ENCODE data around the gene UBL5. TPM values are rescaled to one million over a fixed set of nuclear protein-coding genes. Genes with fewer than 3 reads are reported as not detected.

Gene UBL5
- total RNA-seq, 1 donor from 2014 or later: 359 TPM

DNA sequence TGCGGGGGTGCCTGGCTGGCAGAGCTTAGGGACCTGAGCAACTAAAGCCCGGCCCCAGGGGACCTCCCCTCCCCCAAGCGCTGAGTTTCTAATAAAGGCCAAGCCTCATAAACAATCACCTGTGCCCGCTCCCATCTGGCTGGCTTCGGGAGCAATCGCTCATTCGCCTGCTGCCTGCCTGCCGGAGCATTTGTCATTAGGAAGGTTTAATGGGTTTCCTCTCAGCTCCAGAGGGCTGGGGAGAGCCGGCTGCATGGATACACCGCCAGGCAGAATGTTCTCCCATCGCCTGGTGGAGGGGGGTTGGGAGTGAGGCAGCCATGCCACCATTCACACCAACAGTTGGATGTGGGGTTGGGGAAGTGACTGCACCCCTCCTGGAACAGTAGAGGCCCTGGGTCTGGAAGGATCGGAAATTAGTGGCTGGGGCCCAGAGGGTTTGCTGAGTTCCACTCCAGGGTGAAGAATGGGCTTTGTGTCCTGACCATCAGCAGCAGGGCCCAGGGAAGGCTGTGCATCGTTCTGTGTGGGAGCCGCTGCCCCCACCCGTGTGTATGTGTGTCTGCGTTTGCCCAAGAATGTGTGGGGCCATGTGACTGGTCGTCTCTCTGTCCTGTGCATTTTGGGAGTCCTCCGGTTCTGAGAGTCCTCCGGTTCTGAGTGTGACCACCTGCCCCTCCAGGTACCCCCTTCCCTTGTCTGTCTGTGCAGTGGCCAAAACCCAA, 22.7 kb downstream of the UBL5 start:
- DNase-seq: no peak
- Mint-ChIP-seq H3K4me3 (no peak overlapping the region), H3K9me3 (no peaks in the 10 kb centered on the region), H3K4me1 (peaks cover 7% of the 10 kb centered on the region), H3K36me3 (ENCODE audit: low read depth) (peaks cover 21% of the 10 kb centered on the region), H3K27ac (no peak overlapping the region), H3K27me3 (no peaks in the 10 kb centered on the region)
- intact Hi-C loops (cut with micrococcal nuclease): no loop called here

DNA sequence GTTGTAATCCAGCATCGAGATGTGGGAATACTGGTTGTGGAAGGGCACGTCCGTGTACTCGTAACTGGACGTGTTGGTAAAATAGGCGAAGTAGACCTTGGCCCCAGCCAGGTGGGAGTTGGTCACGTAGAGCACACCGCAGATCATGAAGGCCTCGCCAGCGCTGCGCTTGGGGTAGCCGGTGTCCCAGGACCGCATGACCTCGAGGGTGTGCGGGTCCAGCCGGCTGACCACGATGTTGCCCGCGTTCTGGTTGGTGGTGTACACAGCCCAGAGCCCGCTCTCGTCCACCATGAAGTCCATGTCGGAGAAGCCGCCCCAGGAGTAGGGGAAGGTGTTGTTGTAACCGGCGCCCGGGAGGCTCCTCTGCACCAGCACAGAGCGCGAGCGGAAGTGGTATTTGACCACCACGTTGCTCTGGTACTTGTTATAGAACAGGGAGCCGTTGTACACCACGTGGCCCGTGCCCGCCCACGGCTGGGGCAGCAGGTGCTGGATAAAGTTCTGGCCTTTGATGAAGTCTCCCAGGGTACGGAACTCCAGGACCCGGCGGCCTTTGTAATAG, 26.6 kb downstream of the UBL5 start:
- Mint-ChIP-seq H3K9me3 (no peaks in the 10 kb centered on the region), H3K4me1 (peaks cover 27% of the 10 kb centered on the region), H3K27ac (no peak overlapping the region), H3K27me3 (no peaks in the 10 kb centered on the region), H3K4me3 (no peak overlapping the region), H3K36me3 (ENCODE audit: low read depth) (peaks cover 17% of the 10 kb centered on the region)
- intact Hi-C loops (cut with micrococcal nuclease): no loop called here
- no peak for DNase-seq

DNA sequence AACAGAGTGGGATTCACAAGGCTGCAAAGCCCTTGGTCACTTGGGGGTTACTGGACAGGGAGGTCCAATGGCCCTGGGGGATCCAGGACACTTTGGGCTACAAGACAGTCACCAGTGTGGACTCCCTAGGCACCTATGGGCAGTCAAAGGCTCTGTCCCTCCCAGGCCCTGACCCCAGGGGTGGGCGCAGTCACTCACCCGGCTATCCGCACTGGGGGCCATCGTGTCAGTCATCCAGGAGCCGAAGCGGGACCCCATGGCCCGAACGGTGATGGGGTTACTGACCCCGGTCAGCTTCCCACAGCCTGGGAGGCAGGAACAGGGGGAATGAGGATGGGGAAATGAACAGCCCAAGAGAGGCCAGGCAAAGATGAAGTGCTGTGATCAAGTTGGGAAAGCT, 28.9 kb downstream of the UBL5 start:
- Mint-ChIP-seq H3K4me1 (peaks cover 42% of the 10 kb centered on the region), H3K9me3 (no peaks in the 10 kb centered on the region), H3K36me3 (ENCODE audit: low read depth) (peaks cover 15% of the 10 kb centered on the region), H3K4me3 (peak overlapping the region; percentile 51), H3K27me3 (no peaks in the 10 kb centered on the region), H3K27ac (peak overlapping the region; percentile 72)
- intact Hi-C loops (cut with micrococcal nuclease): no loop called here
- DNase-seq: no peak

DNA sequence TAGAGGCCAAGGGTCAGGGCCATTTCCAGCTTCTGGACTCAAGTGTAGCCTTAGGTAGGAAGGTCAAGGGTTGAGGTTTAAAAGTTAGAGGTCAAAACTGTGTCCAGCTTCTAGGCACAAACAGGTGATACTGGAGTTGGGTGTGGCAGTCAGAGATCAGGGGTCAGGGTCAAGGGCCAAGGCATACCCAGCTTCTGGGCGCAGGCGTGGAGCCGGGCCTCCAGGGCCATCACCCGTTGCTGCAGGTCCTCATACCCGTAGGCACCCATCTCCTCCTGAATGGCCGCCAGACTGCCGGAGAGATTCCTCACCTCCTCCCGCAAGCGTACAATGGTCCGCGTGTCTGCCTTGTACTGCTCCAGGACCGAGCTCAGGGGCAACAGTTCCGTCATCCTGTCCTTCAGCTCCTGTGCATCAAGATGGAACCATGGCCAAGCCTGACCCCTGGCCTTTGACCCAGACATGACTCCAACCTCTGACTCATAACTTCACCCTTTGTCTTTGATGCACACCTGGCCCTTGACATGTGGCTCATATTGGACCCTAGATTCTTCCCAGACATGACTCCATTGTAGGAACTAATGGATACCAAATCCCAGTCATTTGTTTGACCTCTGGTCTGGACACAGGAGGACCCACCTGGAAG, 29.5 kb downstream of the UBL5 start:
- Mint-ChIP-seq H3K27me3 (no peaks in the 10 kb centered on the region), H3K4me1 (peaks cover 48% of the 10 kb centered on the region), H3K9me3 (no peaks in the 10 kb centered on the region), H3K27ac (peak overlapping the region; percentile 72), H3K36me3 (ENCODE audit: low read depth) (peaks cover 11% of the 10 kb centered on the region), H3K4me3 (peak overlapping the region; percentile 81)
- DNase-seq: no peak
- intact Hi-C loops (cut with micrococcal nuclease): no loop called here

DNA sequence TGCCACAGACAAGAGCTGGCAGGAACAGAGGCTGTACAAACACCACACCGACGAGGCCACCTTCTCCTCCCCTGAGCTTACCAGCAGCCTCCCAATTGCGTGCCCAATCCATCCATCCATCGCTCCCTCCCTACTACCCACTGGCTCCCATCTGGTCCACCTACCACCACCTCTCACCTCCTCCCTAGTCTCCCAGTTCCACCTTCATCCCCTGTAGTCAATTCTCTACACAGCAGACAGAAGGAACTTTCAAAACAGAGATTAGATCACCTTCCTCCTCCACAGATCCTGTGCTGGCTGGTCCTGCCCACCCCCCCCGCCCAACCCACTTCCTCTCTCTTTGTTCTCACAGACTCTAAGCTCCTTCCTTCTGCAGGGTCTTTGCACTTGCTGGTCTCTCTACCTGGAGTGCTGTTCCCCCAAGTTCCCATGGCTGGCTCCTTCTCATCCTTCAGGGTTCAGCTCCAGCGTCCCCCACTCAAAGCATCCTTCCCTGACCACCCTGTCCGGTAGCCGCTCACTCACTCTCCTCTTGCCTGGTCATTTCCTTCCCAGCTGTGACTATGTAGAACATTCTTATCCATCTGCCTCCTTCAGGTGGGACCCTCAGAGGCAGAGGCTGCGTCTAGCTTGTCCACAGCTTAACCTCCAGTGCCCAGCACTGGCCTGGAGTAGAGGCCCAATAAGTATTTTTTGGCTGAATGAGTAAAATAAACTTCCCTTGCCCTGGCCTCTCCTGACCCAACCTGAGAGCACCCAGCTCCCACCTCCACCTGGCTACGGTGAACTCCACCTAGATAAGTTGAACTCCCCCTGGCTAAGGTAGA, 30.4 kb downstream of the UBL5 start:
- DNase-seq: peak; percentile 73
- intact Hi-C loops (cut with micrococcal nuclease): no loop called here
- H3K27ac Mint-ChIP-seq: peak overlapping the region; percentile 85
- H3K27me3 Mint-ChIP-seq: no peaks in the 10 kb centered on the region
- H3K4me3 Mint-ChIP-seq: peak overlapping the region; percentile 81
- peaks cover 11% of the 10 kb centered on the region for H3K36me3 Mint-ChIP-seq (ENCODE audit: low read depth)
- H3K9me3 Mint-ChIP-seq: no peaks in the 10 kb centered on the region
- peaks cover 56% of the 10 kb centered on the region for H3K4me1 Mint-ChIP-seq

DNA sequence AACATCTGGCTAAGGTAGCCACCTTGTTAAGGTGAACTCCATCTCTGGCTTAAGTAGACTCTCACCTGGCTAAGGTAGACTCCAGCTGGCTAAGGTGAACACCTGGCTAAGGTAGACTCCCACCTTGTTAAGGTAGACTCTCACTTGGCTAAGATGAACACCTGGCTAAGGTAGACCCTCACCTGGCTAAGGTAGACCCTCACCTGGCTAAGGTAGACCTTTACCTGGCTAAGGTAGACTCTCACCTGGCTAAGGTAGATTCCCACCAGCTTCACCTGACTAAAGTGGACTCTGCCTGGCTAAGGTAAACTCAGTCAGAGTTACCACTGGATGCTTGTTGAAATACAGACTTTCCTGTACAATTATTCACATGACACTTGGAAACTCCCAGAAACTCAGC, 31.0 kb downstream of the UBL5 start:
- peaks cover 62% of the 10 kb centered on the region for H3K4me1 Mint-ChIP-seq
- DNase-seq: no peak
- H3K36me3 Mint-ChIP-seq (ENCODE audit: low read depth): peaks cover 10% of the 10 kb centered on the region
- peak overlapping the region; percentile 54 for H3K27ac Mint-ChIP-seq
- intact Hi-C loops (cut with micrococcal nuclease): no loop called here
- H3K27me3 Mint-ChIP-seq: no peaks in the 10 kb centered on the region
- H3K4me3 Mint-ChIP-seq: peak overlapping the region; percentile 81
- no peaks in the 10 kb centered on the region for H3K9me3 Mint-ChIP-seq

DNA sequence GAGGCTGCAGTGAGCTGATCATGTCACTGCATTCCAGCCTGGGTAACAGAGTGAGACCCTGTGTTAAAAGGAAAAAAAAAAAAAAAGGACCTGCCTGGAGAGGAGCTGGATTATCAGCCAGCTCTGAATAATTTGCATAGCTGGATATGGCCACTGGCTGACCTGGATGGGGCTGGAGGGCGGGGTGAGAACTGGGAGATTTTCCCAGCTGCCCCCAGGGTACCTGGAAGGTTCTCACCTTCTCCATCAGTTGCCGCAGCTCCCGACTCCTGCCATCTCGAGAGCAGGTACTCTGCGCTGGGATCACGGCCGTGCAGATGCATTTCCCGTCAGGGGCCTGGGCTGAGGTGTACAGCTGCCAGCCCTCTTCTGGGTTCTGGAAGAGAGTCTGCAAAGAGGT, 32.7 kb downstream of the UBL5 start:
- H3K9me3 Mint-ChIP-seq: no peaks in the 10 kb centered on the region
- H3K4me1 Mint-ChIP-seq: peaks cover 71% of the 10 kb centered on the region
- intact Hi-C loops (cut with micrococcal nuclease): no loop called here
- H3K36me3 Mint-ChIP-seq (ENCODE audit: low read depth): peaks cover 12% of the 10 kb centered on the region
- no peaks in the 10 kb centered on the region for H3K27me3 Mint-ChIP-seq
- H3K27ac Mint-ChIP-seq: no peak overlapping the region
- H3K4me3 Mint-ChIP-seq: no peak overlapping the region
- no peak for DNase-seq

DNA sequence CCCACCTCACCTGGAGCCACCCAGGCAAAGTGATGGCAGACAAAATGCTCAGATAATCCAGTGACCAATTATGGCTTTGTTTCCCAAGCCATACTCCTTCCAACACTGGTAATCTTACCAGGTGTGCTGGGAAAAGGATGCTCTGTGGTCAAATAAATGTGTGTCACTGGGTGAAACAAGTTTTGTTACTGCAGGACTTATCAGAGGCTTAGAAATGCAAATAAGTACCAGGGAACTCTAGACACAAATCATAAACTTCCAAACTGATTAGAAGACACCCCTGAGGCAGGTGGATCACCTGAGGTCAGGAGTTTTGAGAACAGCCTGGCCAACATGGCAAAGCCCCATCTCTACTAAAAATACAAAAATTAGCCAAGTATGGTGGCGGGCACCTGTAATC, 33.8 kb downstream of the UBL5 start:
- Mint-ChIP-seq H3K36me3 (ENCODE audit: low read depth) (peaks cover 9% of the 10 kb centered on the region), H3K4me3 (peak overlapping the region; percentile 60), H3K9me3 (no peaks in the 10 kb centered on the region), H3K27me3 (no peaks in the 10 kb centered on the region), H3K4me1 (peaks cover 77% of the 10 kb centered on the region), H3K27ac (peak overlapping the region; percentile 89)
- no peak for DNase-seq
- intact Hi-C loops (cut with micrococcal nuclease): no loop called here

DNA sequence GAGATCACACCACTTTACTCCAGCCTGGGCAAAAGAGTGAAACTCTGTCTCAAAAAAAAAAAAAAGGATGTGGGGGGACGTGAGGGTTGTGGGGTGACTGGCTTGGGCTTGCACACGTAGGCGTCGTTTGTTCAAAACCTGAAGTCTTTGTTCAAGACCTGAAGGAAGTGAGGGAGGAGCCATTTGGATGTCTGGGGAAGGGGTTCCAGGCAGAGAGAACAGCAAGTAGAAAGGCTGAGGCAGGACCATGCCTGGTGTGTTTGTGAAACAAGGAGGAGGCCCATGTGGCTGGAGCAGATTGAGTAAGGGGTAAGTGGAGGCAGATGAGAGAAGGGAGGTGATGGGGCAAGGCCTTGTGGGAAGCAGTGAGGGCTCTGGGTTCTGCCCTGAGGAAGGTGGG, 35.2 kb downstream of the UBL5 start:
- H3K27me3 Mint-ChIP-seq: no peaks in the 10 kb centered on the region
- peak; percentile 81 for DNase-seq
- no peaks in the 10 kb centered on the region for H3K9me3 Mint-ChIP-seq
- peak overlapping the region; percentile 84 for H3K4me3 Mint-ChIP-seq
- peaks cover 6% of the 10 kb centered on the region for H3K36me3 Mint-ChIP-seq (ENCODE audit: low read depth)
- intact Hi-C loops (cut with micrococcal nuclease): loop anchor here (1.0 to 2.0 kb wide), 2 partner anchors 28 to 51 kb away; partner anchors contain the start of gene PIN1
- H3K27ac Mint-ChIP-seq: peak overlapping the region; percentile 89
- H3K4me1 Mint-ChIP-seq: peaks cover 68% of the 10 kb centered on the region

DNA sequence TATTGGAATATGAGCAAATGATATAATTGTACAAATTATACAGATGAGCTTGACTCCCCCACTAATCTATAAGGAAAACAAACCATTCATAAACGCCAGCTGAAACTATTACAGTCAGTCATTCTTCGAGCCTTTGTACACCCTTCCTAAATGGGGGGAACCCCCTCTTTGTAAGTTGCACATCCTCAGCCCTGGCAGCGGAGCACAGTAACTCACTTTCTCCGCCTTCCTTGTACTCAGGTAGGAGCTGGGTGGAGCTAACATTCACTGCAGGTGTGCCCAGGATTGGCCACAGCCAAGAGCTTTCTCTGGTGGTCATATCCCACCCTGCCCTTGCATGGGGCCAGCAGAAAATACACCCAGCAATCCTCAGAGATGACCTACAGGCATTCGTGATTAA, 36.0 kb downstream of the UBL5 start:
- Mint-ChIP-seq H3K9me3 (no peaks in the 10 kb centered on the region), H3K4me3 (peak overlapping the region; percentile 84), H3K27me3 (no peaks in the 10 kb centered on the region), H3K27ac (peak overlapping the region; percentile 89), H3K36me3 (ENCODE audit: low read depth) (peaks cover 5% of the 10 kb centered on the region), H3K4me1 (peaks cover 60% of the 10 kb centered on the region)
- intact Hi-C loops (cut with micrococcal nuclease): loop anchor here (1.0 to 2.0 kb wide), 2 partner anchors 29 to 51 kb away; partner anchors contain the start of gene PIN1
- DNase-seq: peak; percentile 70

DNA sequence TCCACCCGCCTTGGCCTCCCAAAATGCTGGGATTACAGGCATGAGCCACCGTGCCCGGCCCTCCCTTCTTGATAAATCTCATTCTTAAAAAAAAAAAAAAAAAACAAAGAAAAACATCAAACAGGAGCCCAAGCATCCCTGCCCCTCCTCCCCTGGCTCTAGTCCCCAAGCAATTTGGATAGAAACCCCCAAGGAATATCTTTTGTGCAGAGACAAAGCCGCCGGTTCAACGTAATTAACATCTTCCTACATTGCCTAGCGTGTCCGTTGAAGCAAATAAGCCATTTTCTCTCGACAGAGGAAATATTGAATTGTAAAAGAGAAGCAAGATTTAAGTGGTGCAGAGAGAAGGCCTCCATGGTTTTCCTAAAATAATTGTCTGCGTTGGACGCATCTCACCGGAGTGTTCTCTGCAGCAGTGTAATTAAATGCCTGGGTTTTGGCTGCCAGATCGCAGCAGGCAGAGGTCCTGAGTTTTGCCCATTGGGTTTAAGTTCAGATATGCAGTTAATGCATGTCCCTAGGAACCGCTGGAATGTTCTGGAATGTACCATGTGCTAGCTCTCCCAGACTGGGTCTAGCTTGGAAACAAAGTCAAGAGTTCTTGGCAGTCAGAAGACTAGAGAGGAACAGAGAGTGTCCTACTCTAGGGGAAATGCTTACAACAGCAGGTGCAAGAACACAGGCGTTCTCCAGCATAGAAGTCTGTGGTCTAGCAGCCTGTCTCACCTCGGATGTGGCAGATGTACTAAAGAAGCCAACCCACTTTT, 38.2 kb downstream of the UBL5 start:
- no peaks in the 10 kb centered on the region for H3K27me3 Mint-ChIP-seq
- H3K36me3 Mint-ChIP-seq (ENCODE audit: low read depth): peaks cover 4% of the 10 kb centered on the region
- peaks cover 46% of the 10 kb centered on the region for H3K4me1 Mint-ChIP-seq
- H3K4me3 Mint-ChIP-seq: peak overlapping the region; percentile 67
- peak overlapping the region; percentile 65 for H3K27ac Mint-ChIP-seq
- DNase-seq: peak; percentile 87
- intact Hi-C loops (cut with micrococcal nuclease): no loop called here
- no peaks in the 10 kb centered on the region for H3K9me3 Mint-ChIP-seq

DNA sequence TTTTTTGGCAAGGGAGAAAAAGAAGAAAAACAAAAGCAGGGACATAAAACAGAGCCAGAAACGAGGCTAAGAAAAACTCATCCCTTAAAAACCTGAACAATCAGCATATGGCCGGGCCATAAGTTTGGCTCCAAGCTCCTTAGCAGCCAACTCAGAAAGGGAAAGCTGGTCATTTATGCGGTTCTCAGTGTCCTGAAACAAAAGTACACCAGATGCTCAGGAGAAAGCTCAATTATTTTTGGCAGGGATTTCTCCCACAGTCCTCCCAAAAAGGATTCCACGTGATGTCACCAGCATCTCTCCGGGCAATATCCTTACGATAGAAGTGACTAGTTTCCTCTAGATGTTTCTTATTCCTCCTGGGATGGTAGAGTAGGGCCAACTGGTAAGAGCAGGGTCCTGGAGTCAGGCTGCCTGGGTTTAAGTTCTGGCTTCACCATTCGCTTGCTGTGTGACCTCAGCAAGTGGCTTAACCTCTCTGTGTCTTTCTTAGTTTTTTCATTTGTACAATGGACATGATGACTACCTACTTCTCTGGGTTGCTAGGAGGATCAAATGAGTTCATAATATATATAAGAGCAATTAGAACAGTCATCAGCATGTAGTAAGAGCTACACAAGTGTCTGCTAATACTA, 41.4 kb downstream of the UBL5 start:
- no peak for DNase-seq
- no peak overlapping the region for H3K27ac Mint-ChIP-seq
- no peak overlapping the region for H3K4me3 Mint-ChIP-seq
- no peaks in the 10 kb centered on the region for H3K27me3 Mint-ChIP-seq
- intact Hi-C loops (cut with micrococcal nuclease): no loop called here
- no peaks in the 10 kb centered on the region for H3K9me3 Mint-ChIP-seq
- H3K36me3 Mint-ChIP-seq (ENCODE audit: low read depth): peaks cover 4% of the 10 kb centered on the region
- H3K4me1 Mint-ChIP-seq: peaks cover 18% of the 10 kb centered on the region
